Measurements from ENCODE around the gene CCDC87.

- TF ChIP-seq CTCF (IDR thresholded peaks at IDR 0.05) (no peak), POLR2A (IDR thresholded peaks at IDR 0.05) (no peak)
Observed at GRCh38 chr11:66628061-66628603, 35.3 kb upstream of the CCDC87 start.
